PC-3 (cell line): Measurements from ENCODE around the gene MTMR1. TPM values are rescaled to one million over a fixed set of nuclear protein-coding genes. Genes with fewer than 3 reads are reported as not detected.

ENCODE experiments used
- ATAC-seq: fragments of 200-7000 bp; cut with Tn5 transposase; 2 replicates; pipeline ENCODE4 v1.9.1; 2020; ENCODE audit warnings: mild to moderate bottlenecking, moderate library complexity
- BruUV-seq: library from RNA; stranded (reverse); fragments of 400-500 nt; replicated peaks from 2 replicates; lab custom pipeline; 2021; lab: Mats Ljungman, UMichigan
- CTCF ChIA-PET: fragments of 300-600 bp; sonication (Branson Sonifier 250); formaldehyde crosslinking; loops from one replicate; lab custom pipeline; 2022; ENCODE audit warnings: antibody characterized with exemption; lab: Charles Lee
- POLR2A ChIA-PET: fragments of 300-600 bp; sonication (Branson Sonifier 250); formaldehyde crosslinking; loops from one replicate; lab custom pipeline; 2022; ENCODE audit warnings: antibody characterized with exemption; ENCODE audit not compliant: unreplicated experiment; lab: Charles Lee
- DNase-seq: peaks from one replicate; pipeline ENCODE4 v3.0.0-alpha.2; 2015
- H2AFZ ChIP-seq: fragments of 300-600 bp; sonication (generic); 2 replicates; pipeline ENCODE4 v1.6.0; 2016; ENCODE audit warnings: antibody characterized with exemption, low read length
- H3F3A ChIP-seq: fragments of 300-600 bp; sonication (generic); one replicate; pipeline ENCODE4 v1.6.0; 2017; ENCODE audit warnings: antibody characterized with exemption, low read length, control low read depth, mild to moderate bottlenecking; ENCODE audit not compliant: unreplicated experiment
- H3K27ac ChIP-seq: fragments of 300-600 bp; sonication (generic); 2 replicates; pipeline ENCODE4 v1.5.1; 2016; ENCODE audit warnings: mild to moderate bottlenecking, low read length
- H3K27me3 ChIP-seq: fragments of 300-600 bp; sonication (generic); 2 replicates; pipeline ENCODE4 v1.6.1; 2016; ENCODE audit warnings: low read length, mixed read lengths
- H3K36me3 ChIP-seq: fragments of 300-600 bp; sonication (generic); 2 replicates; pipeline ENCODE4 v1.6.1; 2016; ENCODE audit warnings: low read depth, mixed run types, low read length, mixed read lengths
- H3K4me1 ChIP-seq: fragments of 300-600 bp; sonication (generic); 2 replicates; pipeline ENCODE4 v1.5.1; 2016; ENCODE audit warnings: low read length; ENCODE audit not compliant: insufficient read depth
- H3K4me2 ChIP-seq: fragments of 300-600 bp; sonication (generic); 2 replicates; pipeline ENCODE4 v1.6.0; 2016; ENCODE audit warnings: low read length
- H3K4me3 ChIP-seq: fragments of 300-600 bp; sonication (generic); 2 replicates; pipeline ENCODE4 v1.5.1; 2016; ENCODE audit warnings: mild to moderate bottlenecking, low read length, mixed read lengths
- H3K79me2 ChIP-seq: fragments of 300-600 bp; sonication (generic); 2 replicates; pipeline ENCODE4 v1.6.1; 2017; ENCODE audit warnings: low read length, mixed read lengths
- H3K9ac ChIP-seq: fragments of 300-600 bp; sonication (generic); 2 replicates; pipeline ENCODE4 v1.6.0; 2016; ENCODE audit warnings: mild to moderate bottlenecking, low read length
- H3K9me2 ChIP-seq: fragments of 300-600 bp; sonication (generic); replicated peaks from 2 replicates; pipeline ENCODE4 v1.6.1; 2016; ENCODE audit warnings: mixed run types, low read length, mixed read lengths
- H3K9me3 ChIP-seq: fragments of 300-600 bp; sonication (generic); 2 replicates; pipeline ENCODE4 v1.6.1; 2016; ENCODE audit warnings: low read length, mixed read lengths
- H4K20me1 ChIP-seq: fragments of 300-600 bp; sonication (generic); 2 replicates; pipeline ENCODE4 v1.6.1; 2016; ENCODE audit warnings: low read length, mixed read lengths
- EZH2 ChIP-seq: fragments of 300-600 bp; sonication (generic); IDR thresholded peaks from one replicate; pipeline ENCODE4 v1.6.1; 2017; ENCODE audit warnings: antibody characterized with exemption, mild to moderate bottlenecking, low read length; ENCODE audit not compliant: unreplicated experiment
- EZH2phosphoT487 ChIP-seq: fragments of 300-600 bp; sonication (generic); IDR thresholded peaks from 2 replicates; pipeline ENCODE4 v1.6.1; 2018; ENCODE audit warnings: mild to moderate bottlenecking, antibody characterized with exemption, low read length, borderline replicate concordance
- intact Hi-C: fragments of 100-400 bp; cut with micrococcal nuclease; formaldehyde crosslinking; loops from 2 replicates; pipeline ENCODE4 v1.9.0; 2023
- total RNA-seq: library from RNA; depleted of rRNA; stranded (reverse); fragments of >200 nt; gene quantifications from 2 replicates; pipeline ENCODE4 v1.2.3, GENCODE V29; 2014
- TF ChIP-seq, protein P1 (sequence below): fragments of 300-600 bp; sonication (generic); conservative IDR thresholded peaks from 2 replicates; pipeline ENCODE4 v1.5.1; 2017; ENCODE audit warnings: antibody characterized with exemption, low read depth, mild to moderate bottlenecking, low read length

Gene MTMR1
- total RNA-seq, 1 experiment from 2014 or later = 31.8 TPM

DNA sequence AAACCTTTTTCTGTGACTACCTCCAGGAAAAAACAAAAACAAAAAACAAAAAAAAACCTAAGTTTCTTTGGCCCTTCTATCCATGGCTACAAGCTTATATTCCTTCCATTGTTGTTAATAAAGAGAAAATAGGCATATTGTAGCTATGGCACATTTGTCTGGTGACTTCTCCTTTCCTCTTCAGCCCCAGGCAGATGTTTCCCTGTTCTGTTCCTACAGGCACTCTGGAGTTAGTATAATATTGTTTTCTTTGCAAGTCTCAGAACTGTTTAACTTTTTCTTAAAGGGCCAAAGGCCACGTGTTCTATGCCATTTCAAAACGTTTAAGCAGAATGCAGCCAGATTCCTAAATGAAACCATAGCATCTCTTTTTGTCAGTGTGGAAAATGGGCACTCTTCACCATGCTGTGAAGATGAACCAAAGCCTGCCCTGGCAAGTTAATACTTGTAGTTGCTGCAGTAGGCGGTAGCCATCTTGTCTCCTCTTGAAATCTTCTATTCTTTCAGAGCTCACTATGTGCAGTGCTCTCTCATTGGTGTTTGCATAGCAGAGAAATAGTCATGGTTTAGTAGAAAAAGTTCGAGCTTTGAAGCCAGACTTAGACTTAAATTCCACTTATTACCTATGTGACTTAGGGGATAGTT, 44.8 kb upstream of the MTMR1 start:
- POLR2A ChIA-PET = no interaction called here
- ATAC-seq = no peak

DNA sequence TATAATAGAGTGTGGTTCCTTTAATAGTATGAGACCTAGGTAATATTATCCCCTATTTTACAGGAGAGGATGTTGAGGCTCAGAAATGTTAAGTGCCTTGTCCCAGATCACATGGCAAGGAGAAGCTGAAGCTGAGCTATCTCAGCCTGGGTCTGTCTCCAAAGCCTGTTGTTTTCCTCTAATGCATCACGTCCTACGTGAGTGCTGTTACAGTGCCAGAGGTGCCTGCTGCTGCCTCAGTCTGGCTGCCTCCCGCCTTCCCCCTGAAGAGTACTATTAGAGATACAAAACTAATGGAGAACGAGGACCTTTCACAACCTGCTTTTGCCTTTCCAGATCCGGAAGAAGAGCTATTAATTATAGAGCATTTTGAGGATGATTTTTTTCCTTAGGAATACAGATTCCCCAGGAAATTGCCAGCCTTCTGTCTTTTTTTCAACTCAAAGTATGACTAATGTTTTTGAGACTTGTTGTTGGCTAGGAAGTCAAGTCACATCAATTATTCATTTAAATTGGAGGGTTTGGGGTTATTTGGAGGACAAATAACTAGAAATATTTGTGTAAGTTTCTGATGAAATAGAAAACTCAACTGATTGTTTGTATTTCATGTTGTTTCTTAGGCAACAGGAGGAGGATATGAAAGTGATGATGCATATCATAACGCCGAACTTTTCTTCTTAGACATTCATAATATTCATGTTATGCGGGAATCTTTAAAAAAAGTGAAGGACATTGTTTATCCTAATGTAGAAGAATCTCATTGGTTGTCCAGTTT, 43.9 kb upstream of the MTMR1 start:
- POLR2A ChIA-PET = no interaction called here
- TF ChIP-seq EZH2 = no peak
- TF ChIP-seq, protein P1, sequence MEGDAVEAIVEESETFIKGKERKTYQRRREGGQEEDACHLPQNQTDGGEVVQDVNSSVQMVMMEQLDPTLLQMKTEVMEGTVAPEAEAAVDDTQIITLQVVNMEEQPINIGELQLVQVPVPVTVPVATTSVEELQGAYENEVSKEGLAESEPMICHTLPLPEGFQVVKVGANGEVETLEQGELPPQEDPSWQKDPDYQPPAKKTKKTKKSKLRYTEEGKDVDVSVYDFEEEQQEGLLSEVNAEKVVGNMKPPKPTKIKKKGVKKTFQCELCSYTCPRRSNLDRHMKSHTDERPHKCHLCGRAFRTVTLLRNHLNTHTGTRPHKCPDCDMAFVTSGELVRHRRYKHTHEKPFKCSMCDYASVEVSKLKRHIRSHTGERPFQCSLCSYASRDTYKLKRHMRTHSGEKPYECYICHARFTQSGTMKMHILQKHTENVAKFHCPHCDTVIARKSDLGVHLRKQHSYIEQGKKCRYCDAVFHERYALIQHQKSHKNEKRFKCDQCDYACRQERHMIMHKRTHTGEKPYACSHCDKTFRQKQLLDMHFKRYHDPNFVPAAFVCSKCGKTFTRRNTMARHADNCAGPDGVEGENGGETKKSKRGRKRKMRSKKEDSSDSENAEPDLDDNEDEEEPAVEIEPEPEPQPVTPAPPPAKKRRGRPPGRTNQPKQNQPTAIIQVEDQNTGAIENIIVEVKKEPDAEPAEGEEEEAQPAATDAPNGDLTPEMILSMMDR = no peak
- no peak for TF ChIP-seq EZH2phosphoT487
- H3K27me3 ChIP-seq = no peaks in the 10 kb centered on the region
- H3K79me2 ChIP-seq = no peaks in the 10 kb centered on the region
- ATAC-seq (no peak), DNase-seq (peak; percentile 1)
- intact Hi-C loops = no loop called here
- no TSS peak for BruUV-seq
- no peaks in the 10 kb centered on the region for H3K4me1 ChIP-seq
- no peaks in the 10 kb centered on the region for H4K20me1 ChIP-seq
- H3K9me2 ChIP-seq = no peaks in the 10 kb centered on the region
- H3F3A ChIP-seq = no peaks in the 10 kb centered on the region
- H3K27ac ChIP-seq = no peak overlapping the region; the same call in 1 of the 2 replicates
- no peak overlapping the region for H3K4me3 ChIP-seq
- no peak overlapping the region for H3K4me2 ChIP-seq
- CTCF ChIA-PET = no interaction called here
- H3K9me3 ChIP-seq = no peaks in the 10 kb centered on the region
- H2AFZ ChIP-seq = no peak overlapping the region
- 0 out of 2 replicates have a peak, but pooled peaks cover 3% of the 10 kb centered on the region for H3K36me3 ChIP-seq
- H3K9ac ChIP-seq = no peak overlapping the region

More for the DNA sequence above, 44.8 kb upstream of the MTMR1 start:
- H3K9me2 ChIP-seq = no peaks in the 10 kb centered on the region
- no peak for DNase-seq
- H3K9me3 ChIP-seq = no peaks in the 10 kb centered on the region
- no peaks in the 10 kb centered on the region for H3K4me1 ChIP-seq
- intact Hi-C loops = no loop called here
- H3K4me2 ChIP-seq = no peak overlapping the region
- CTCF ChIA-PET = no interaction called here
- 0 out of 2 replicates have a peak, but pooled peaks cover 3% of the 10 kb centered on the region for H3K36me3 ChIP-seq
- no peak overlapping the region for H3K9ac ChIP-seq
- H3K79me2 ChIP-seq = no peaks in the 10 kb centered on the region
- no peak for TF ChIP-seq EZH2
- no peak for TF ChIP-seq EZH2phosphoT487
- TF ChIP-seq, protein P1 = no peak
- no peaks in the 10 kb centered on the region for H3F3A ChIP-seq
- no peak overlapping the region for H3K4me3 ChIP-seq
- H3K27me3 ChIP-seq = no peaks in the 10 kb centered on the region
- no peak overlapping the region for H3K27ac ChIP-seq
- no TSS peak for BruUV-seq
- no peaks in the 10 kb centered on the region for H4K20me1 ChIP-seq
- no peak overlapping the region for H2AFZ ChIP-seq
